KOPT-K1 (cell line): ENCODE data around the gene L3MBTL3.
"Not testable (repeated sequence)": the region's sequence is repeated elsewhere in the genome, so short reads cannot be mapped to it uniquely, and the experiment has no call there.

Experiments used
- H3K27ac ChIP-seq: fragments of 200-600 bp; sonication (generic); 2 replicates; pipeline ENCODE4 v1.5.1; 2016; ENCODE audit warnings: antibody characterized with exemption, mild to moderate bottlenecking, low read depth, low read length; ENCODE audit not compliant: poor library complexity, severe bottlenecking
- H3K36me3 ChIP-seq: fragments of 200-600 bp; sonication (generic); 2 replicates; pipeline ENCODE4 v1.5.1; 2017; ENCODE audit warnings: antibody characterized with exemption, mild to moderate bottlenecking, low read length, moderate library complexity; ENCODE audit not compliant: insufficient read depth
- H3K9me3 ChIP-seq: fragments of 200-600 bp; sonication (generic); 2 replicates; pipeline ENCODE4 v1.5.1; 2017; ENCODE audit warnings: antibody characterized with exemption, low read length, mild to moderate bottlenecking; ENCODE audit not compliant: insufficient read depth, poor library complexity, severe bottlenecking

Gene L3MBTL3

GRCh38 chr6:130090796-130091195, 72.4 kb downstream of the L3MBTL3 start:
- no peak overlapping the region for H3K27ac ChIP-seq
- H3K36me3 ChIP-seq: peaks cover 8% of the 10 kb centered on the region; the same call in 1 of the 2 replicates
- no peaks in the 10 kb centered on the region for H3K9me3 ChIP-seq

DNA sequence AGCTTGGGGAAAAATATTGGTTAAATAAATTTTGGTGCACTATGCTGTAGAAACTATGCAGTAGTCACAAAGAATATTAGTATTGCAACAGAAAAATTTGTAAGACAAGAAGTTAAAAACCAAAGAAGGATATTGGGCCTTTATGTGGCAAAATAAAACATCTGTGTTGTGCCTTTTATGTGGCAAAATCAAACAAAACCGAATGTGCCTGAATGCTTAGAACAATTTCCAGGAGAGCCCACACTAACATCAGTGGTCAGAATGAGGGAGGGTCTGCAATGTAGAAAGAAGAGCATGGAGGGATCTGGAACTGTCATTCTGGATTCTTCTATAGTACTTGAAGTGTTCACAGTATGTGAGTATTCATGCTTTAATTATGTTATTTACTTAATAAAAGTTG, 75.2 kb downstream of the L3MBTL3 start:
- peaks cover 8% of the 10 kb centered on the region; the same call in 1 of the 2 replicates for H3K36me3 ChIP-seq

GRCh38 chr6:130098317-130098716, 79.9 kb downstream of the L3MBTL3 start:
- Histone ChIP-seq H3K36me3 (peaks cover 10% of the 10 kb centered on the region; the same call in 1 of the 2 replicates), H3K27ac (no peak overlapping the region)

More for the DNA sequence above, 75.2 kb downstream of the L3MBTL3 start:
- Histone ChIP-seq H3K9me3 (no peaks in the 10 kb centered on the region), H3K27ac (no peak overlapping the region)

DNA sequence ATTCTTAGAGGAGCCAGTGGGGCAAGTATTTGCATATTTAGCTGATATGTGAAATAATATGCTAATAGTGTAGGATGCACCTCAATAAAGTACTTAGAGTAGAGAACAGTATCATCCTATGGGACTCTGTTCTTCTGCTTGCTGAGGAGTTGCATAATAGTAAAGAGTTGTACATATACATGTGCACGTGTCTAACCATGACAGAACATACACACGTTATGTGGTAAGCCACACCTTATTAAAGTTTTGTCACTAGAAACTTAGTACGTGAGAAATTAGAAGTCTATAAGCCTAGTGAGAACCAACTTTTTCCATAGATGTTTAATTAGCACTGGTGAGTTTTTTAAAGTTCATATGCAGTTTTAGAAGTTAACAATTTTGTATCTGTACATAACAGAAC, 80.7 kb downstream of the L3MBTL3 start:
- Histone ChIP-seq H3K27ac (no peak overlapping the region), H3K36me3 (peaks cover 7% of the 10 kb centered on the region; the same call in 1 of the 2 replicates), H3K9me3 (no peaks in the 10 kb centered on the region)

More at GRCh38 chr6:130098317-130098716, 79.9 kb downstream of the L3MBTL3 start:
- no peaks in the 10 kb centered on the region for H3K9me3 ChIP-seq

DNA sequence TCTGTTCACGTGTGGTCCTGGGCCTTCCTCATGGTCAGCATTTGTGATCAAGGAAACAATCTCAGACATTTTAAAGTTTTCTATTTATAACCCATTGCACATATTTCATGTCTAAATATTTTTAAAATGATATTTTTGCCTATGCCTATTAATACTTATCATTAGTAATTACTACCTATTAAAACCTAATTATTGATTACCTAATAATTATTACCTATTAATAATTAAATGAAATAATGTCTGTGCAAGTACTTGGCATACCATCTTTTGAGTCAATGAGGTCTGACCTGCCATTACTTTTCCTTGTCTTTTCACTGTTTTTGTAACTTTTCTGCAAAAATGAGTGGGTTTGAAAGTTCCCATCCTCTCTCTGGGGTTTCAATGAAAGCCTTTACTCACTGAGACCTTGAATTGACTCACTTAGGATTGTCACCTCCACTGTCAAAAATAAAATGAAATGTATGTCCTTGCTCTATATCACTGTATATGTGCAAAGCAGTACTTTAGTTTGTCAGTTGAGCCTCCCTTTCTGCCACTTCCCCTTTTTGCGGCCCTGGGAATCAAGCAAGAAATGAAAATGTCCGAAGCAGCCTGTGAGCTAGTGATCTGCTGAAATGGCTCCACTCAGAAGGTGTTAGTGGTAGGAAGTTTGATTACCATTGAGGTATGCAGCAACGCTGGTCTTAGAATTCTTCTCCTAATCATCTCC, 87.8 kb downstream of the L3MBTL3 start:
- peaks cover 20% of the 10 kb centered on the region; the same call in 1 of the 2 replicates for H3K36me3 ChIP-seq
- H3K9me3 ChIP-seq: no peaks in the 10 kb centered on the region

GRCh38 chr6:130107710-130108109, 89.3 kb downstream of the L3MBTL3 start:
- H3K9me3 ChIP-seq: no peaks in the 10 kb centered on the region
- no peak overlapping the region for H3K27ac ChIP-seq
- H3K36me3 ChIP-seq: peaks cover 17% of the 10 kb centered on the region; the same call in 1 of the 2 replicates

More for the DNA sequence above, 87.8 kb downstream of the L3MBTL3 start:
- no peak overlapping the region for H3K27ac ChIP-seq

- Histone ChIP-seq H3K9me3 (no peaks in the 10 kb centered on the region), H3K27ac (no peak overlapping the region), H3K36me3 (peaks cover 8% of the 10 kb centered on the region; the same call in 1 of the 2 replicates)
Measured at GRCh38 chr6:130111031-130111430, 92.7 kb downstream of the L3MBTL3 start.

DNA sequence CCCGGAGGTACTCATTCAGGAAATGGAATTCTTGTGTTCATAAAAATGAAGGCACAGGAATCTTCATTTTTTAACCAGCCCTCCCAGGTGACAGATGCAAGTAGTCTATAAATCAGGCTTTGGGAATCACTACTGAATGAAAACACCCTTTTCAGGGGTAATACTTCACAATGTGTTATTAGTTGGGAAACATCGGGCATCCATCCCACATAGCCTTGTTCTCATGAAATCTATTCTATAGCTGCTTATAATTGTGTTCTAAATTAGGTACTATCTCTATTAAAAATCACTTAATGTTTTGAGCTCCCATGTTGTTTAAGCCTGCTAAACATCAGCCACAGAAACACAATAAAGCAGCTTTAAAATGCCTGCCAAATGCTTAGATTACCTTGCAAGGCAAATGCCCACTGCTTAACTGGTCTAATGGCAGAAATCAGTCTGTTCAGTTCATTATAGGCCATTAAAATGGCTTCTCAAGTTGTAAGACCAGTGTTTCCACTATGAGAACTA, 94.9 kb downstream of the L3MBTL3 start:
- no peaks in the 10 kb centered on the region; the same call in 1 of the 2 replicates for H3K36me3 ChIP-seq
- no peaks in the 10 kb centered on the region for H3K9me3 ChIP-seq
- H3K27ac ChIP-seq: no peak overlapping the region

GRCh38 chr6:130115036-130115435, 96.7 kb downstream of the L3MBTL3 start:
- H3K9me3 ChIP-seq: no peaks in the 10 kb centered on the region
- no peaks in the 10 kb centered on the region; the same call in 1 of the 2 replicates for H3K36me3 ChIP-seq
- H3K27ac ChIP-seq: no peak overlapping the region

- H3K27ac ChIP-seq: no peak overlapping the region
Measured at GRCh38 chr6:130116273-130116672, 97.9 kb downstream of the L3MBTL3 start.

GRCh38 chr6:130117187-130117701, 98.9 kb downstream of the L3MBTL3 start:
- H3K27ac ChIP-seq, H3K36me3 ChIP-seq, H3K9me3 ChIP-seq: not testable (repeated sequence)

More at GRCh38 chr6:130116273-130116672, 97.9 kb downstream of the L3MBTL3 start:
- Histone ChIP-seq H3K9me3 (no peaks in the 10 kb centered on the region), H3K36me3 (no peaks in the 10 kb centered on the region; the same call in 1 of the 2 replicates)

GRCh38 chr6:130118236-130118635, 99.9 kb downstream of the L3MBTL3 start:
- no peaks in the 10 kb centered on the region for H3K9me3 ChIP-seq
- no peak overlapping the region for H3K27ac ChIP-seq
- H3K36me3 ChIP-seq: no peaks in the 10 kb centered on the region

DNA sequence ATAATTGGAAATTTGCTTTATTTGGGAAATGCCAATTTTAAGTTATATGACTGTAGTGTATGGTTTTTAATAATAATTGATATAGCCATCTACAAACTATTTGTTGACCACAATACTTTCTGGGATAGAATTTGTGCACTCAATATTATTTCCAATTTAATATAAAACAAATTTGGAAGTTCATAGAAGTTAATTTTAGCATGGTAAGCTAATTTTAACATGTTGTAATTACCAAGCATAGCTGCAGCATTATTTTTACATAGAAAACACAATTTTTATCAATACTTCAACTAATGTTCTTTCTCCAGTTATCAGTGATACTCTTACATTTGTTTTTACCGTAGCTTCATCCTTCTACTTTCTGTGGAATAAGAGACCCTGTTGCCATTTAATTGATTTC, 100.8 kb downstream of the L3MBTL3 start:
- no peaks in the 10 kb centered on the region for H3K9me3 ChIP-seq
- H3K36me3 ChIP-seq: no peaks in the 10 kb centered on the region
- no peak overlapping the region for H3K27ac ChIP-seq

DNA sequence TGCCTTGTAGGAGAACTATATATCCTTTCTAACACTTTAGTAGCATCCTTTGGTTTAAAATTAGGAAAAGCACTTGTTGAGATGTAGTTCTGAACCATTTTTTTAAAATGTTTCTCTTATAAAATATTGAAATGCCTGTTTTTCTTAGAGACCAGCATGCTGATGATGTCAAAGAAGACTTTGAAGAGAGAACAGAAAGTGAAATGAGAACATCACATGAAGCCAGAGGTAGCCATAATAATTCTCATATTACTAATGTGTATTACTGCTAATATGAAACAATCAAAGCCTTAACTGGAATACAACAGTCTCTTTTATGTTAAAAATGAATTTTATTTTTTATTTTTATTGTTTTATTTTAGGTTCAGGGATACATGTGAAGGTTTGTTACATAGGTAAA, 102.3 kb downstream of the L3MBTL3 start:
- no peaks in the 10 kb centered on the region for H3K9me3 ChIP-seq
- no peaks in the 10 kb centered on the region for H3K36me3 ChIP-seq
- H3K27ac ChIP-seq: no peak overlapping the region

DNA sequence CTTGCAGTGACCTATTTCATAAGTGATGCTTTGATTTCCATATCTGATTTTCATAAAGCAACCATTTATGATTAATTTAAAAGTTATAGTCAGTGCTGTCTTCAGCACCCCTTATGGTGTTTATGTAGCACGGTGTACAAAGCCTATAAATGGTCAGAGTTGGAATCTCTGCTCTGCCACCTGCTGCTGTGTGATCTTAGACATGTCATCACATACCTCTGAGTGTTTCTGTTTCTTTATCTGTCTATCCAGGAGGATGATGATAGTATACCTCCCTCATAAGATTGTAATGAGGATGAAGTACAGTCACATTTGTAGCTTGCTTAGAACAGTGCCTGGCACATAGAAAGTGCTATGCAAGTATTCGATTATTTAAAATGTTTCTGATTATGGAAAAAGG, 103.9 kb downstream of the L3MBTL3 start:
- Histone ChIP-seq H3K9me3 (no peaks in the 10 kb centered on the region), H3K36me3 (no peaks in the 10 kb centered on the region), H3K27ac (no peak overlapping the region)
